HUES48 (cell line): ENCODE results near the gene VPS16.
"Not testable (repeated sequence)": the region's sequence is repeated elsewhere in the genome, so short reads cannot be mapped to it uniquely, and the experiment has no call there.

ENCODE experiments used
- H3K27ac ChIP-seq: one replicate; pipeline ENCODE4 v1.7.0; 2013; ENCODE audit warnings: low read depth, low read length, inconsistent platforms
- H3K27me3 ChIP-seq: 2 replicates; pipeline ENCODE4 v1.6.1; 2013; ENCODE audit warnings: mild to moderate bottlenecking, low read length; ENCODE audit not compliant: control insufficient read depth, insufficient read depth
- H3K36me3 ChIP-seq: 2 replicates; pipeline ENCODE4 v1.6.1; 2013; ENCODE audit warnings: low read length; ENCODE audit not compliant: control insufficient read depth, insufficient read depth
- H3K4me1 ChIP-seq: 2 replicates; pipeline ENCODE4 v1.6.1; 2013; ENCODE audit warnings: mild to moderate bottlenecking, low read length; ENCODE audit not compliant: control insufficient read depth, insufficient read depth
- H3K4me3 ChIP-seq: 2 replicates; pipeline ENCODE4 v1.5.1; 2013; ENCODE audit warnings: mild to moderate bottlenecking, low read depth, low read length
- H3K9ac ChIP-seq: 2 replicates; pipeline ENCODE4 v1.6.1; 2013; ENCODE audit warnings: mild to moderate bottlenecking, low read depth, low read length, moderate library complexity
- H3K9me3 ChIP-seq: 2 replicates; pipeline ENCODE4 v1.6.1; 2013; ENCODE audit warnings: low read length; ENCODE audit not compliant: control insufficient read depth, insufficient read depth

Gene VPS16

GRCh38 chr20:2883726-2884637, 43.4 kb downstream of the VPS16 start:
- 0 out of 2 replicates have a peak, but pooled peaks cover 4% of the 10 kb centered on the region for H3K4me1 ChIP-seq
- H3K9me3 ChIP-seq, result no peaks in the 10 kb centered on the region
- no peaks in the 10 kb centered on the region for H3K36me3 ChIP-seq
- H3K27ac ChIP-seq, result no peak overlapping the region
- H3K9ac ChIP-seq, result no peak overlapping the region
- H3K27me3 ChIP-seq, result no peaks in the 10 kb centered on the region
- H3K4me3 ChIP-seq, result no peak overlapping the region

GRCh38 chr20:2887715-2888114, 47.2 kb downstream of the VPS16 start:
- H3K4me3 ChIP-seq, result no peak overlapping the region
- no peak overlapping the region for H3K27ac ChIP-seq
- no peaks in the 10 kb centered on the region for H3K36me3 ChIP-seq
- H3K27me3 ChIP-seq, result no peaks in the 10 kb centered on the region
- H3K9me3 ChIP-seq, result no peaks in the 10 kb centered on the region
- 0 out of 2 replicates have a peak, but pooled peaks cover under 1% of the 10 kb centered on the region for H3K4me1 ChIP-seq
- no peak overlapping the region for H3K9ac ChIP-seq

GRCh38 chr20:2888224-2888955, 47.8 kb downstream of the VPS16 start:
- Histone ChIP-seq H3K27me3 (no peaks in the 10 kb centered on the region), H3K27ac (no peak overlapping the region), H3K4me1 (no peaks in the 10 kb centered on the region), H3K9ac (no peak overlapping the region), H3K9me3 (no peaks in the 10 kb centered on the region), H3K4me3 (no peak overlapping the region), H3K36me3 (no peaks in the 10 kb centered on the region)

- H3K9me3 ChIP-seq, result no peaks in the 10 kb centered on the region
- H3K4me3 ChIP-seq, result no peak overlapping the region
- H3K36me3 ChIP-seq, result no peaks in the 10 kb centered on the region
- no peak overlapping the region for H3K9ac ChIP-seq
- H3K27me3 ChIP-seq, result no peaks in the 10 kb centered on the region
- no peaks in the 10 kb centered on the region for H3K4me1 ChIP-seq
- H3K27ac ChIP-seq, result no peak overlapping the region
These were observed 48.7 kb downstream of the VPS16 start for GRCh38 chr20:2889209-2889608.

DNA sequence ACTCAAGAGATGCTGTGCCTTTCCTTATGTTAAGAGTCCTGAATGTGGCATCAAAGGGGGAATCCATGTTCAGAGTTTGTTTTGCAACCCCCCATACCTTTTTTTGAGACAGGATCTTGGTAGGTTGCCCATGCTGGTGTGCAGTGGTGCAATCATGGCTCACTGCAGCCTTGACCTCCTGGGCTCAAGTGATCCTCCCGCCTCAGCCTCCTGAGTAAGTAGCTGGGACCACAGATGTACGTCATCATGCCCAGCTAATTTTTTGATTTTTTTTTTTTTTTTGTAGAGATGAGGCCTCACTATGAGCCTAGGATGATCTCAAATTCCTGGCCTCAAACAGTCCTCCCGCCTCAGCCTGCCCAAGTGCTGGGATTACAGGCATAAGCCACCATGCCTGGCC, 49.3 kb downstream of the VPS16 start:
- Histone ChIP-seq H3K4me1 (no peaks in the 10 kb centered on the region), H3K9me3 (no peaks in the 10 kb centered on the region), H3K4me3 (no peak overlapping the region), H3K9ac (no peak overlapping the region), H3K27ac (no peak overlapping the region), H3K27me3 (no peaks in the 10 kb centered on the region), H3K36me3 (no peaks in the 10 kb centered on the region)

DNA sequence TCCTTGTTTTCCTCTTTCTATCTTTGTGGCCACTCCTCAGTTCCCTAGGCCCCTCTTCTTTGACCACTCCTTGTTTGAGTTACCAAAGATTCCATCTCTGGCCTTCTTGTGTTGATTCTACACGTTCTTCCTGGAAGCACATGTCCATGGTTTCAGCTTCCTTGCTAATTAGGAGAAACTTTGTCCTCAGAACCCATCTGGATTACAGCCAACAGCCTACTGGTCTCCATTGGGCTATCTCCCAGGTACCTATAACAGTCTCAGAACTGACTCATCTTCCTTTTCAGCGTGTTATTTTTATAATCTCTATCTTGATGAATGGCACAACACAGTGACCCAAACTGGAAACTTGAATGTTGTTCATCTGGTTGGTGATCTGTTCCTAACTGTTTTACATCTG, 50.2 kb downstream of the VPS16 start:
- Histone ChIP-seq H3K36me3 (no peaks in the 10 kb centered on the region), H3K4me1 (no peaks in the 10 kb centered on the region), H3K4me3 (no peak overlapping the region), H3K9me3 (no peaks in the 10 kb centered on the region), H3K27ac (no peak overlapping the region), H3K9ac (no peak overlapping the region), H3K27me3 (no peaks in the 10 kb centered on the region)

GRCh38 chr20:2891343-2891742, 50.8 kb downstream of the VPS16 start:
- Histone ChIP-seq H3K9ac (no peak overlapping the region), H3K4me3 (no peak overlapping the region), H3K9me3 (no peaks in the 10 kb centered on the region), H3K27me3 (no peaks in the 10 kb centered on the region), H3K4me1 (no peaks in the 10 kb centered on the region), H3K27ac (no peak overlapping the region), H3K36me3 (no peaks in the 10 kb centered on the region)

DNA sequence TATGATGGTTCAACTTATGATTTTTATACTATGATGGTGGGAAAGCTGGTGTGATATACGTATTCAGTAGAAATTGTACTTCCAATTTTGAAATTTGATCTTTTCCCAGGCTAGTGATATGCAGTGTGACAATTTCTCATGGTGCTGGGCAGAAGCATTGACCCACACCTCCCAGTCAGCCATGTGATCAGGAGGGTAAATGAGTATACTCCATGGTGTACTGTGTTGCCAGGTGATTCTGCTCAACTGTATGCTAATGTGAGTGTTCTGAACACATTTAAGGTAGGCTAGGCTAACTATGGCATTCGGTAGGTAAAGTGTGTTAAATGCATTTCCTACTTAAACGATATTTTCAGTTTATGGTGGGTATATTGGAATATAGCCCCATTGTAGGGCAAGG, 51.8 kb downstream of the VPS16 start:
- no peaks in the 10 kb centered on the region for H3K9me3 ChIP-seq
- H3K4me3 ChIP-seq, result no peak overlapping the region
- no peaks in the 10 kb centered on the region for H3K27me3 ChIP-seq
- H3K36me3 ChIP-seq, result no peaks in the 10 kb centered on the region
- no peaks in the 10 kb centered on the region for H3K4me1 ChIP-seq
- no peak overlapping the region for H3K9ac ChIP-seq
- H3K27ac ChIP-seq, result no peak overlapping the region

GRCh38 chr20:2894221-2894620, 53.7 kb downstream of the VPS16 start:
- Histone ChIP-seq H3K9ac (no peak overlapping the region), H3K4me1 (no peaks in the 10 kb centered on the region), H3K9me3 (no peaks in the 10 kb centered on the region), H3K36me3 (no peaks in the 10 kb centered on the region), H3K27ac (no peak overlapping the region), H3K4me3 (no peak overlapping the region), H3K27me3 (no peaks in the 10 kb centered on the region)

- H3K4me3 ChIP-seq, H3K9ac ChIP-seq, H3K36me3 ChIP-seq: not testable (repeated sequence)
These were observed 54.6 kb downstream of the VPS16 start for GRCh38 chr20:2895154-2895553.

DNA sequence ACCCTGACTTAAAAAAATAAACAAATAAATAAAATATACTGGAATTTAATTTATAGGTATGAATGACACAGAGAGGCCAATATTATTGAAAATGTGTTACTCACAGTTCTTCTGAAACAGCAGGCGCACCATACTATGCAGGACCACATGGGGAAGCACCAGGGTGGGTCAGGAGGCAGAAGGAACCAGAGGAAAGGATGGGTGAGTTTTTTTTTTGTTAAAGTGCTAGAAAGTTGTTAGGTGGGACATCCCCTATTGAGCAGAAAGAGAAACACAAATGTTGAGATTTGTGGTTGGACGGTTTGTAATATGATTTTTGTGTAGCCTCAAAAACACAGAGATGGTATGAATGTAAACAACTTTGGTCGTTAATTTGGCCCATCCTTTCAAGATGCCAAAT, 58.7 kb downstream of the VPS16 start:
- Histone ChIP-seq H3K9ac (no peak overlapping the region), H3K4me1 (no peaks in the 10 kb centered on the region), H3K36me3 (no peaks in the 10 kb centered on the region), H3K9me3 (no peaks in the 10 kb centered on the region), H3K27me3 (no peaks in the 10 kb centered on the region), H3K4me3 (no peak overlapping the region), H3K27ac (no peak overlapping the region)

More at GRCh38 chr20:2895154-2895553, 54.6 kb downstream of the VPS16 start:
- H3K9me3 ChIP-seq, H3K27ac ChIP-seq, H3K4me1 ChIP-seq, H3K27me3 ChIP-seq: not testable (repeated sequence)
